Measurements from ENCODE around the gene LOXL3.
"Not testable (repeated sequence)": the region's sequence is repeated elsewhere in the genome, so short reads cannot be mapped to it uniquely, and the experiment has no call there.

The LOXL3 gene

GRCh38 chr2:74503506-74504475, 50.0 kb downstream of the LOXL3 start:
- DNase-seq, result no peak

GRCh38 chr2:74502720-74503505, 50.8 kb downstream of the LOXL3 start:
- DNase-seq, result no peak

GRCh38 chr2:74502147-74502719, 51.5 kb downstream of the LOXL3 start:
- no peak for DNase-seq

- DNase-seq, result no peak
Measured at GRCh38 chr2:74501335-74502071, 52.2 kb downstream of the LOXL3 start.

GRCh38 chr2:74500578-74500946, 53.2 kb downstream of the LOXL3 start:
- DNase-seq, result no peak

- DNase-seq, result no peak
Measured at GRCh38 chr2:74499940-74500577, 53.7 kb downstream of the LOXL3 start.

- no peak for DNase-seq
Measured at GRCh38 chr2:74499267-74499939, 54.3 kb downstream of the LOXL3 start, which contains the start of gene LBX2. Gene LBX2, minus strand, starts transcription at chr2:74499603. Its CDS starts 66 bp downstream, at chr2:74499537.

- no peak for DNase-seq
Measured at GRCh38 chr2:74498500-74499266, 55.1 kb downstream of the LOXL3 start.

GRCh38 chr2:74497777-74498499, 55.8 kb downstream of the LOXL3 start:
- no peak for DNase-seq

- no peak for DNase-seq
Measured at GRCh38 chr2:74496997-74497776, 56.6 kb downstream of the LOXL3 start.

- no peak for DNase-seq
Measured at GRCh38 chr2:74495440-74495839, 58.3 kb downstream of the LOXL3 start.

GRCh38 chr2:74493546-74493945, 60.2 kb downstream of the LOXL3 start:
- no peak for DNase-seq

- DNase-seq, result no peak
Measured at GRCh38 chr2:74491648-74492544, 61.8 kb downstream of the LOXL3 start.

GRCh38 chr2:74489906-74490305, 63.8 kb downstream of the LOXL3 start:
- no peak for DNase-seq

GRCh38 chr2:74488643-74489481, 64.9 kb downstream of the LOXL3 start:
- DNase-seq, result no peak

- DNase-seq, result no peak
Measured at GRCh38 chr2:74486141-74486540, 67.6 kb downstream of the LOXL3 start.

GRCh38 chr2:74483675-74484164, 70.0 kb downstream of the LOXL3 start:
- not testable (repeated sequence) for DNase-seq

Data from NCI-H2171 (cell line).